HFFc6 (cell line): ENCODE data around the gene RAB3GAP2. TPM values are rescaled to one million over a fixed set of nuclear protein-coding genes. Genes with fewer than 3 reads are reported as not detected.

ENCODE experiments used
- DNase-seq: peaks from one replicate; pipeline ENCODE4 v3.0.0-alpha.2; 2018
- H3K27ac Mint-ChIP-seq: 2 replicates; pipeline ENCODE4 v1.8.0; 2020; ENCODE audit warnings: mild to moderate bottlenecking, mixed read lengths
- H3K27me3 Mint-ChIP-seq: 2 replicates; pipeline ENCODE4 v1.8.0; 2021; ENCODE audit warnings: mild to moderate bottlenecking, moderate library complexity, mixed read lengths; ENCODE audit not compliant: insufficient read depth
- H3K36me3 Mint-ChIP-seq: 2 replicates; pipeline ENCODE4 v1.8.0; 2021; ENCODE audit warnings: low read depth, mixed read lengths
- H3K4me1 Mint-ChIP-seq: 2 replicates; pipeline ENCODE4 v1.8.0; 2020; ENCODE audit warnings: low read depth, mixed read lengths
- H3K4me3 Mint-ChIP-seq: 2 replicates; pipeline ENCODE4 v1.8.0; 2020; ENCODE audit warnings: mild to moderate bottlenecking, moderate library complexity, mixed read lengths
- H3K9me3 Mint-ChIP-seq: 2 replicates; pipeline ENCODE4 v1.8.0; 2020; ENCODE audit warnings: mild to moderate bottlenecking, mixed read lengths
- CTCF ChIP-seq: fragments of 200-600 bp; sonication (generic); IDR thresholded peaks from 2 replicates; pipeline ENCODE4 v1.5.0; 2021; ENCODE audit warnings: antibody characterized with exemption, mild to moderate bottlenecking
- total RNA-seq, 6 experiments: library from RNA; stranded (reverse); fragmentation: NEBNext Ultra II Directional; extraction: Animal tissue kit (Norgen Biotek cat#: 25700); gene quantifications; 2 replicates in 1 of 6; 3 replicates in 5 of 6; pipeline ENCODE4 v1.2.3, GENCODE V29; 2021

The RAB3GAP2 gene
- total RNA-seq, 6 experiments from 2014 or later: 42.0 to 49.6 (median 43.9) TPM

GRCh38 chr1:220287129-220287528 lies 14.9 kb upstream of the RAB3GAP2 start:
- no peak for DNase-seq
- Mint-ChIP-seq H3K27me3 (peaks cover 3% of the 10 kb centered on the region), H3K4me1 (no peaks in the 10 kb centered on the region), H3K9me3 (no peaks in the 10 kb centered on the region), H3K36me3 (no peaks in the 10 kb centered on the region), H3K27ac (no peak overlapping the region), H3K4me3 (no peak overlapping the region)
- no peak for TF ChIP-seq CTCF

GRCh38 chr1:220283625-220284024 lies 11.4 kb upstream of the RAB3GAP2 start:
- Mint-ChIP-seq H3K4me1 (no peaks in the 10 kb centered on the region), H3K27me3 (peaks cover 3% of the 10 kb centered on the region; the same call in 1 of the 2 replicates), H3K27ac (no peak overlapping the region), H3K4me3 (no peak overlapping the region), H3K36me3 (no peaks in the 10 kb centered on the region), H3K9me3 (no peaks in the 10 kb centered on the region)
- no peak for TF ChIP-seq CTCF
- no peak for DNase-seq

GRCh38 chr1:220281159-220281574 lies 8.9 kb upstream of the RAB3GAP2 start:
- no peaks in the 10 kb centered on the region for H3K9me3 Mint-ChIP-seq
- peak; percentile 50 for DNase-seq
- no peaks in the 10 kb centered on the region for H3K36me3 Mint-ChIP-seq
- no peaks in the 10 kb centered on the region for H3K4me1 Mint-ChIP-seq
- H3K27me3 Mint-ChIP-seq: peaks cover 3% of the 10 kb centered on the region; the same call in 1 of the 2 replicates
- peak; percentile 82 for TF ChIP-seq CTCF
- no peak overlapping the region for H3K27ac Mint-ChIP-seq
- no peak overlapping the region for H3K4me3 Mint-ChIP-seq

- H3K36me3 Mint-ChIP-seq: no peaks in the 10 kb centered on the region
- no peaks in the 10 kb centered on the region for H3K9me3 Mint-ChIP-seq
- no peak overlapping the region for H3K4me3 Mint-ChIP-seq
These were observed 8.0 kb upstream of the RAB3GAP2 start for GRCh38 chr1:220280249-220280648.

GRCh38 chr1:220278991-220279390 lies 6.7 kb upstream of the RAB3GAP2 start:
- H3K27me3 Mint-ChIP-seq: peaks cover 3% of the 10 kb centered on the region
- H3K4me1 Mint-ChIP-seq: no peaks in the 10 kb centered on the region
- H3K27ac Mint-ChIP-seq: no peak overlapping the region
- H3K4me3 Mint-ChIP-seq: no peak overlapping the region
- no peaks in the 10 kb centered on the region for H3K9me3 Mint-ChIP-seq
- TF ChIP-seq CTCF: no peak
- no peaks in the 10 kb centered on the region for H3K36me3 Mint-ChIP-seq
- DNase-seq: no peak

More at GRCh38 chr1:220280249-220280648, 8.0 kb upstream of the RAB3GAP2 start:
- Mint-ChIP-seq H3K27ac (no peak overlapping the region), H3K27me3 (peaks cover 3% of the 10 kb centered on the region), H3K4me1 (no peaks in the 10 kb centered on the region)
- DNase-seq: no peak
- TF ChIP-seq CTCF: no peak

- TF ChIP-seq CTCF: no peak
- no peak overlapping the region for H3K4me3 Mint-ChIP-seq
- peaks cover 1% of the 10 kb centered on the region for H3K27me3 Mint-ChIP-seq
- H3K4me1 Mint-ChIP-seq: peaks cover 6% of the 10 kb centered on the region
- no peaks in the 10 kb centered on the region for H3K9me3 Mint-ChIP-seq
- DNase-seq: no peak
- H3K27ac Mint-ChIP-seq: no peak overlapping the region
- no peaks in the 10 kb centered on the region for H3K36me3 Mint-ChIP-seq
These were observed 3.2 kb upstream of the RAB3GAP2 start for GRCh38 chr1:220275430-220275829.
